ENCODE measurements around the gene MRPL52.
"Not testable (repeated sequence)": the region's sequence is repeated elsewhere in the genome, so short reads cannot be mapped to it uniquely, and the experiment has no call there.

Gene MRPL52

GRCh38 chr14:22819151-22819988 lies 10.3 kb upstream of the MRPL52 start:
- peak; percentile 80 for DNase-seq (ENCODE audit: low read depth, low spot score)
- no peak for TF ChIP-seq CTCF (IDR thresholded peaks at IDR 0.05; ENCODE audit: low read depth, low read length)
- H3K4me3 ChIP-seq (ENCODE audit: low read depth, low read length), result no peak overlapping the region
- in situ Hi-C loops (cut with HindIII; ENCODE audit: low sequenced_read_pairs), result no loop called here

GRCh38 chr14:22820731-22821130 lies 9.0 kb upstream of the MRPL52 start:
- TF ChIP-seq CTCF (IDR thresholded peaks at IDR 0.05; ENCODE audit: low read depth, low read length), result no peak
- no peak for DNase-seq (ENCODE audit: low read depth, low spot score)
- in situ Hi-C loops (cut with HindIII; ENCODE audit: low sequenced_read_pairs), result no loop called here
- no peak overlapping the region for H3K4me3 ChIP-seq (ENCODE audit: low read depth, low read length)

- in situ Hi-C loops (cut with HindIII; ENCODE audit: low sequenced_read_pairs), result no loop called here
- TF ChIP-seq CTCF (IDR thresholded peaks at IDR 0.05; ENCODE audit: low read depth, low read length), result no peak
- DNase-seq (ENCODE audit: low read depth, low spot score), result peak; percentile 42
- no peak overlapping the region for H3K4me3 ChIP-seq (ENCODE audit: low read depth, low read length)
Measured at GRCh38 chr14:22821193-22822015, 8.3 kb upstream of the MRPL52 start.

- no peak for TF ChIP-seq CTCF (IDR thresholded peaks at IDR 0.05; ENCODE audit: low read depth, low read length)
- no peak for DNase-seq (ENCODE audit: low read depth, low spot score)
- in situ Hi-C loops (cut with HindIII; ENCODE audit: low sequenced_read_pairs), result no loop called here
Measured at GRCh38 chr14:22822016-22822570, 7.6 kb upstream of the MRPL52 start.

GRCh38 chr14:22822571-22823098 lies 7.1 kb upstream of the MRPL52 start:
- H3K4me3 ChIP-seq (ENCODE audit: low read depth, low read length), result peak overlapping the region; percentile 23
- peak; percentile 92 for TF ChIP-seq CTCF (IDR thresholded peaks at IDR 0.05; ENCODE audit: low read depth, low read length)

More at GRCh38 chr14:22822016-22822570, 7.6 kb upstream of the MRPL52 start:
- H3K4me3 ChIP-seq (ENCODE audit: low read depth, low read length), result peak overlapping the region; percentile 1

GRCh38 chr14:22824711-22825359 lies 4.9 kb upstream of the MRPL52 start:
- no peak for TF ChIP-seq CTCF (IDR thresholded peaks at IDR 0.05; ENCODE audit: low read depth, low read length)
- peak; percentile 98 for DNase-seq (ENCODE audit: low read depth, low spot score)
- in situ Hi-C loops (cut with HindIII; ENCODE audit: low sequenced_read_pairs), result no loop called here
- no peak overlapping the region for H3K4me3 ChIP-seq (ENCODE audit: low read depth, low read length)

More at GRCh38 chr14:22822571-22823098, 7.1 kb upstream of the MRPL52 start:
- in situ Hi-C loops (cut with HindIII; ENCODE audit: low sequenced_read_pairs), result no loop called here
- DNase-seq (ENCODE audit: low read depth, low spot score), result peak; percentile 97

GRCh38 chr14:22829076-22829660 lies 519 bp upstream of the MRPL52 start:
- DNase-seq (ENCODE audit: low read depth, low spot score); in situ Hi-C loops (cut with HindIII; ENCODE audit: low sequenced_read_pairs): not testable (repeated sequence)
- peak overlapping the region; percentile 90 for H3K4me3 ChIP-seq (ENCODE audit: low read depth, low read length)

Measured in astrocyte of the spinal cord (primary cell).